Activated naive CD8-positive, alpha-beta T cell treated with anti-CD3 and anti-CD28 coated beads, Interleukin-2, amount 50 U/mL, for 16 hours (primary cell): ENCODE data around the gene NLK.
"Not testable (repeated sequence)": the region's sequence is repeated elsewhere in the genome, so short reads cannot be mapped to it uniquely, and the experiment has no call there.

ENCODE experiments used
- DNase-seq: peaks from one replicate; pipeline ENCODE4 v3.0.0-alpha.2; 2020; ENCODE audit warnings: low read depth, low spot score

The NLK gene

DNA sequence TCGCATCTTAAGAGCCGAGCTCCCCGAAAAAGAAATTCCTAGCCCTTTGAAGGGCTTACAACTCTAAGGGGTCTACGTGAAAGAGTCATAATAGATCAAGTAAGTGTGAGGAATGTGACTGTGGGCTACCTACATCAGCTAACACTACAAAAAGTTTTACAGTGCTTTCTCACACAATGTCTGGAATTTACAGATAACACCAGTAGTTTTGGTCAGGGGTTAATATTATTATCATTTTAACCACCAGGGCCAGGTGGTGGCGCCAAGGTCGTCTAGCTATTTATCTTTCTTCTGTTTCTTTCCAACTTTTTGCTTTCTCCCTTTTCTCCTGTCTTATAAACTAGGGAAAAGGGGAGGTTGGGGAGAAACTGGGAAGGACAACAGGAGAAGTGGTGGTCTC is 188.1 kb downstream of the NLK start:
- DNase-seq: not testable (repeated sequence)

DNA sequence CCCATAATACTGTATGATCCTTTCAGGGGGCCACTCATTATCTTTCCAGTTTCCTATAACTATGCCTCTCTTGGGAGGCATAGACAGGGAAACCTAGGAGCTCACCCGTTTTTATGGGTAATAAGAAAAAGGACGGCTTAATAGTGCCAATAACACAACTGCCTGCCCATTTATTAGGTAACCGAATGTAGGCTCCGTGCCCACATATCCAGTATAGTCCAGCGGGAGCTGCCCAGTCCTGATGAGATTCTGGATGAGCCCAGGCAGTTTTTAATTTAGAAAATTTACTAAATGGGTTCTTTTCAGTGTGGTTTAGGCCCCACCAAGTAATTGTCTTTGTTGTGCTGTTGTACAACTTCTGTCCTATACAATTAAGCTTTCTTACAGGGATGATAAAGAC is 189.1 kb downstream of the NLK start:
- DNase-seq: not testable (repeated sequence)

DNA sequence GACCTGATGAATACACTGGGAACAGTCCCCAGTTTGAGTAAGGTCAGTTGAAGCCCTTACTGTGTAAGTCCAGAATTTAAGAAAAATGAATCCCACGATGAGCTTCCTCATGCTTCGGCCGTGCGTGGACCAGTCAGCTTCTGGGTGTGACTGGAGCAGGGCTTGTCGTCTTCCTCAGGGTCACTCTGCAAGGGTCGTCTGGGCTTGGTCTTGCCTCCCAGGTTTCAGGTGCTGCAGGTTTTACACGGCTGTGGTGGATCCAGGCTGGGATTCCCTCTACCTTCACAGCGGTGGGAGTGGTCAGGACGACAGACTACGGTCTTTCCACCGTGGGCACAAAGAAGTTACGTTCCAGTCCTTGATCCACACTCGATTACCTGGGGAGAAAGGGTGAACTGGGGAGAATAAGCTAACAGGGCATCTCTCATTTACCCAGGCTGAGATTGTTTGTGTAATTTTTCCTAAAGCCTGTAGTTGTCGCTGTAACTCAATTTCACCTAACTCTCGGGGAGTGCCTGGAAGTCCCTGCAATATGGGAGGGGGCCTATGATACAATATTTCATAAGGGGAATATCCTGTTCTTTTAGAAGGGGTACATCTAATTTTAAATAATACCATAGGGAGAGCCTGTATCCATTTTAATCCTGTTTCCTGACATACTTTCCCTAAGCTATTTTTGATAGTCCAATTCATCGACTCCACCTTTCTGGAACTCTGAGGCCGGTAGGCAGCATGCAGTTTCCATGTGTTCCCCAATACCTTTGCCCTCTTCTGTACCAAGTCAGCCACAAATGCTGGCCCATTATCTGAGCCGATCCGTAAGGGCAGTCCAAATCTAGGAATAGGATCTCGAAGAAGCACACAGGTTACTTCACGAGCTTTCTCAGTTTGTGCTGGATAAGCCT is 190.7 kb downstream of the NLK start:
- not testable (repeated sequence) for DNase-seq

DNA sequence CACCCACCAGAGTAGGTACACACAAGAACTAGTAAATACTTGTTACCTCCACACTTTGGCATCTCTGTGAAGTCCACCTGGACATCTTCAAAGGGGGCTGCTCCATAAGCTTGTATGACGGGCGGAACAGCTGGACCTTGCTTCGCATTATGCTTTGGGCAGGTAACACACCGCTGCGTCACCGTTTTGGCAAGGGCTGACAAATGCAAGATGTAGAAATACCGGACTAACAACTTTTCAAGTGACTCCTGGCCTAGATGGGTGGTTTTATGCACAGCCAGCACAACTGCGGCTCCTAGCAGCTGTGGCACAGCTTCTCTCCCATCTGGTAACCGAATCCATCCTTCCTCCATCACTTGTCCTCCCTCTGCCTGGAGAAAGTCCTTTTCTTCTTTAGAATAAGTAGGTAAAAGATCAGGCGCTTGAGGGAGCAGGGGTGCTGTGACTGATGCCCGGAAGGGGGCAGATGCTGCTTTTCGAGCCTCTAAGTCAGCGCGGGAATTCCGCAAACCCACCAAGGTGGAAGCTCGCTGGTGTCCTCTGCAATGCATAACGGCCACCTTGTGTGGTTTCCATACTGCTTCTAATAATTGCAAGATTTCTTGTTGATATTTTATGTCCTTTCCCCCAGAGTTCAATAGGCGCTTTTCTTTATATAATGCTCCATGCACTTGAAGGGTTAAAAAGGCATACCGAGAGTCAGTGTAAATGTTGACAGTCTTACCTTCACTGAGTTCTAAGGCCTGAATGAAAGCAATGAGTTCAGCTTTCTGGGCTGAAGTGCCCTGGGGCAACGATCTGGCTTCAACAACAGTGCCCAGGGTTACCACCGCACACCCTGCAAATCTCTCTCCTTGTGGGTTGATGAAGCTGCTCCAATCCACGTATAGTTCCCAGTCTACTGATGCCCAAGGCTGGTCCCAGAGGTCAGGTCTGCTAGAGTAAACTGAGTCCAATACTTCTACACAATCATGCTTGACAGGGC is 191.7 kb downstream of the NLK start:
- not testable (repeated sequence) for DNase-seq

DNA sequence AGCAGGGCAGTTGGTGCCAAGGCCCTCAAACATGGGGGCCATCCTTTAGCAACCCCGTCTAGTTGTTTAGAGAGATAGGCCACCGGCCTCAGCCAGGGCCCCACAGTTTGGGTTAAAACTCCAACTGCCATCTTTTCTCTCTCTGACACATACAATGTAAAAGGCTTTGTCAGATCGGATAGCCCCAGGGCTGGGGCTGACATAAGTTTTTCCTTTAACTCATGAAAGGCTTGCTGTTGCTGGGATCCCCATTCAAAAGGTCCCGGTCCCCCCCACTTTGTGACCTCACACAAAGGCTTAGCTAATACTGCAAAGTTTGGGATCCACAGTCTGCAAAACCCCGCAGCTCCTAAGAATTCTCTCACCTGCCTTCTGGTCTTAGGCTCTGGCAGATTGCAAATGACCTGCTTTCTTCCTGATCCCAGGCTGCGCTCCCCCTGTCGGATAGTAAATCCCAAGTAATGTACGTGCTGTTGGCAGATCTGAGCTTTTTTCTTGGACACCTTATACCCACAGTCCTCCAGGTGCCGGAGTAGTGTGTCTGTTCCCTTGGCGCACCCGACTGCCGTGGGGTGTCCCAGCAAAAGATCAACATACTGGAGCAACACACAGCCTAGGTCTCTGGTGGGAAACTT is 192.7 kb downstream of the NLK start:
- DNase-seq: not testable (repeated sequence)

DNA sequence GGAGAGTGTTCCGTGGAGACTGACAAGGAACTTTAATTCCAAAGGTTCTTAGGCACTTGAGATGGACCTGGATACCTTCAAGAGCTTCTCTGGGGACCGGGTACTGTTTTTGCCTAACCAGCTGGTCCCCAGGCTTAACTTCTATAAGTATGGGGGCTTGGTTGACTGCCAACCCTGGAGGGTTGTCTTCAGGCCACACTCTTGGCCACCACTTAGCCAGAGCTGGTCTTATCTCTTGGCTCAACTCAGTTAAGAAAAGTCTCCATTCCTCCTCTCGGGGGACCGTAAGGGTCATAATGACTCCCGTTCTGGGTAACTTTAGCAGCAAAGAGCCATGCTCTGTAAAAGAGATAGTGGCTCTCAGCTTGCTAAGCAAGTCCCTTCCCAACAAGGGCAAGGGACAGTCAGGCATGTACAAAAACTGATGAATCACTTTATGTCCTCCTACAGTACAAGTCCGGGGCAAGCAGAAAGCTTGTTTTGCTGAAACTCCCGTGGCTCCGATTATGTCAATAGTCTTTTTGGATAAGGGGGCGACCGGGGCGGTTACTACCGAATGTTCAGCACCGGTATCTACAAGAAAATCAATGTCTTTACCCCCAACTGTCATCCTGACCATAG is 193.7 kb downstream of the NLK start:
- DNase-seq: not testable (repeated sequence)

DNA sequence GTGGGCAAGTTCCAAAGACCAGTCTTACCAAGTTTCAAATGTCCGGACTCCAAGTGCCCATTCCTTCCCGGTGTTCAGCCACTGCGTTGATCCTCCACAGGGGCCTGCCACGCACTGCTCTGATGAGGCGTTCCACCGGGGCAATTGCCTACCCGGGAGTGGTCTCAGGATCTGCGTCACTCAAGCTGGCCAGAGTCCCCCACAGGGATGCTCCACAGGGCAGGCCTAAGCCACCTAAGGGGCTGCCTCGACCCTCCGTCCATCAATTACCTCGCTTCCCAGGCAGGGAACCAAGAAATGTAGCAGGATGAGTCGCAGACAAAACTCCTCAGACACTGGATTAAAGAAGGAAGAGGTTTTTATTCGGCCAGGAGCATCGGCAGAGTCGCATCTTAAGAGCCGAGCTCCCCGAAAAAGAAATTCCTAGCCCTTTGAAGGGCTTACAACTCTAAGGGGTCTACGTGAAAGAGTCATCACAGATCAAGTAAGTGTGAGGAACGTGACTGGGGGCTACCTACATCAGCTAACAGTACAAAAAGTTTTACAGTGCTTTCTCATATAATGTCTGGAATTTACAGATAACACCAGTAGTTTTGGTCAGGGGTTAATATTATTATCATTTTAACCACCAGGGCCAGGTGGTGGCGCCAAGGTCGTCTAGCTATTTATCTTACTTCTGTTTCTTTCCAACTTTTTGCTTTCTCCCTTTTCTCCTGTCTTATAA is 196.2 kb downstream of the NLK start:
- not testable (repeated sequence) for DNase-seq

DNA sequence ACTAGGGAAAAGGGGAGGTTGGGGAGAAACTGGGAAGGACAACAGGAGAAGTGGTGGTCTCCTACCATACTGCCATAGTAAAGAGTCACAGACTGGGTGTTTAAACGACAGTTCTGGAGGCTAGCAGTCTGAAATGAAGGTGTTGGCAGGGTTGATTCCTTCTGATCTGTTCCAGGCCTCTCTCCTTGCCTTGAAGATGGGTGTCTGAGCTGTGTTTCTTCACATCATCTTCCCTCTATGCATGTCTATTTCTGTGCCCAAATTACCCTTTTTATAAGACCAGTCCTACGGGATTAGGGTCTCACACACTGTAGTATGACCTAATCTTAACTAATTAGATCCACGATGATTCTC is 196.8 kb downstream of the NLK start:
- DNase-seq: no peak

DNA sequence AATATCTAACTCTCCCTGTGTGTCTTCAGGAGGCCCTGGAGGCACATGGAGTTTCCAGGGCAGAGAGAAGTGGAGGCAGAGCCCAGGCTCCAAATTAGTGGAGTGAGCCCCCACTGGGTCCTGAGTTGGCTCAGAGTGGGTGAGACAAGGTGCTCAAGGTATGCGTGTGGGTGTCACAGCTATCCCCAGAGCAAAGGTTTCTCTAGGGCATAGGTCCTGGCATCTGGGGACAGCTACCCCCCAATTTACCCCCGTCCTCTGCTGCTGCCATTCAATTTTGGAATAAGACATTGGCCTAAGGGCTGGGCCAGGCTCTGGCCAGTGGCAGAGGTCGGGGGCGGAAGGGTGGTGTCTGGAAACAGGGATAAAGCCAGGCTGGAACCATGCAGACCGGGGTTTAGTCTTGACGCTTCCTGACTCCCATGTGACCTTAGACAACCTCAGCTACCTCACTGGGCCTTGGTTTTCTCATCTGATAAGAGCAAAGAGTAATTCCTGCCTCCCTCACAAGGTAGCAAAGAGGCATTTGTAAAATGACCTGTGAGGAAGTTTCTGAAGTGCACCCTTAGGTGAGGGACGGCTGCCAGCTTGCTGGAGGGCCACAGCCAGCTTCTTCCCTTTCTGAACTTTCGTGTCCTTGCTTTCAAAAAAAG is 198.3 kb downstream of the NLK start:
- no peak for DNase-seq

DNA sequence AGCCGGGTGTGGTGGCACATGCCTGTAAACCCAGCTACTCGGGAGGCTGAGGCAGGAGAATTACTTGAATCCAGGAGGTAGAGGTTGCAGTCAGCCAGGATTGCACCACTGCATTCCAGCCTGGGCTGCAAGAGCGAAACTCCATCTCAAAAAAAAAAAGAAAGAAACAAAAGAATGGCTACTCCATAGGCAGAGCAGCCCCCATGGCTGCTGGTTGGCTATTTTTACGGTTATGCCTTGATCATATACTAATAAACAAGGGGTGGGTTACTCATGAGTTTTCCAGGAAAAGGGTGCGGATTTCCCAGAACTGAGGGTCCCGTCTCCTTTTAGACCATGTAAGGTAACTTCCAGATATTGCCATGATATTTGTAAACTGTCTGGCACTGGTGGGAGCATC is 200.3 kb downstream of the NLK start:
- DNase-seq: no peak

DNA sequence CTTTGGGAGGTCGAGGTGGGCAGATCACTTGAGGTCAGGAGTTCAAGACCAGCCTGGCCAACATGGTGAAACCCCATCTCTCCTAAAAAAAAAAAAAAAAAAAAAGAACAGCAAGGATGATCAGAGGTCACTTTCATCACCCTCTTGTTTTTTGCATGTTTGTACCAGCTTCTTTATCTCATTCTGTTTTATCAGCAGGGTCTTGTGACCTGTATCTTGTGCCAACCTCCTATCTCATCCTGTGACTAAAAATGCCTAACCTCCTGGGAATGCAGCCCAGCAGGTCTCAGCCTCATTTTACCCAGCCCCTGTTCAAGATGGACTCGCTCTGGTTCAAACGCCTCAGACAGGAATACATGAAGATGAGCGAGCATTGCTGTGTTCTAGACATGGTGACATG is 200.8 kb downstream of the NLK start:
- not testable (repeated sequence) for DNase-seq

DNA sequence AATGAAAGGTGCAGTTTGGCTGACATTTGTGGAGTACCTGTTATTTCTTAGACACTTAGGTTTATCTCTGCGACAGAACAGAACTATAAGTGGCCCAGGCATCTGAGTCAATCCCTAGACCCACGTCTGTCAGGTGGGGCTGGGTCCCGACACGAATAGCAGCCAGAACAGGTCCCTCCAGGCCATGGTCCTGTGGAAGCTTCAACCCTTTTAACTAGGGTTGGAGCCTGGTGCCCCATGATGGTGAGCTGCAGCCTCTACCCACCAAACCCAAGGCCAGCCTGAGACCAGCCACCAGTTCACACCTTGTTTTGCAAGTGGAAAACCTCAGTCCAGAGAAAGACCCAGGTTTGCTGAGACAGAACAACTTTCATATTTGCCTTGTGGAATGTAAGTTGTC is 202.0 kb downstream of the NLK start:
- no peak for DNase-seq
